Stomach (tissue), 9 donors: ENCODE data around the gene PLCH1. TPM values are rescaled to one million over a fixed set of nuclear protein-coding genes. Genes with fewer than 3 reads are reported as not detected.

Source experiments
- DNase-seq, 2 donors: peaks; one replicate each; pipeline versions ENCODE4 v3.0.0 to v3.0.0-alpha.2; 2013 to 2019
- H3K27ac ChIP-seq, 5 donors: fragments of 200-600 bp in 4 of 5; sonication (generic) in 4 of 5; one replicate each; pipeline ENCODE4 v1.5.1; 2013 to 2019; ENCODE audit warnings: mild to moderate bottlenecking in 1 of 5, moderate library complexity in 1 of 5
- H3K27me3 ChIP-seq, 3 donors: fragments of 200-600 bp; sonication (generic); one replicate each; pipeline ENCODE4 v1.5.1; 2017 to 2019; ENCODE audit warnings: mixed run types in 1 of 3
- H3K36me3 ChIP-seq, 4 donors: fragments of 200-600 bp; sonication (generic); 1 replicate in 3 of 4; 2 replicates in 1 of 4; pipeline ENCODE4 v1.5.1; 2016 to 2019
- H3K4me1 ChIP-seq, 4 donors: fragments of 200-600 bp; sonication (generic); one replicate each; pipeline ENCODE4 v1.5.1; 2016 to 2019
- H3K4me3 ChIP-seq, 4 donors: fragments of 200-600 bp; sonication (generic) in 3 of 4; one replicate each; pipeline ENCODE4 v1.5.1; 2016 to 2019; ENCODE audit warnings: mild to moderate bottlenecking in 1 of 4
- H3K9me3 ChIP-seq, 4 donors: fragments of 200-600 bp; sonication (generic); one replicate each; pipeline ENCODE4 v1.5.1; 2016 to 2019
- CTCF ChIP-seq, 7 experiments: fragments of 450-650 bp in 4 of 7; fragments of 200-600 bp in 3 of 7; sonication (generic) in 3 of 7; IDR thresholded peaks; one replicate each; pipeline ENCODE4 v1.5.1; 2016 to 2019; ENCODE audit warnings: antibody characterized with exemption in 7 of 7, control low read depth in 2 of 7, mild to moderate bottlenecking in 1 of 7
- EP300 ChIP-seq: sonication (generic); formaldehyde crosslinking; IDR thresholded peaks from one replicate; pipeline ENCODE4 v1.6.1; 2017; ENCODE audit warnings: antibody characterized with exemption
- POLR2A ChIP-seq, 4 donors: fragments of 450-650 bp; IDR thresholded peaks; one replicate each; pipeline ENCODE4 v1.6.1; 2016; ENCODE audit warnings: antibody characterized with exemption in 4 of 4, control low read depth in 2 of 4, mild to moderate bottlenecking in 1 of 4, moderate library complexity in 1 of 4
- POLR2AphosphoS5 ChIP-seq, 3 donors: sonication (generic); formaldehyde crosslinking; IDR thresholded peaks; one replicate each; pipeline ENCODE4 v1.6.1; 2016; ENCODE audit warnings: antibody characterized with exemption in 3 of 3
- WGBS, 5 donors: extraction: QIAGEN DNeasy Blood & Tissue Kit in 3 of 5; methylation state at CpG; one replicate each; pipeline versions ENCODE4 v1.1.5 to v1.1.7; 2013 to 2018; 5-methylcytosine and 5-hydroxymethylcytosine counted together
- intact Hi-C: fragments of 100-400 bp; cut with DNase I; formaldehyde crosslinking; loops from one replicate; pipeline ENCODE4 v1.15.1; 2023; ENCODE audit warnings: low total_unique reads
- polyA plus RNA-seq, 3 donors: library from polyadenylated mRNA; stranded (reverse); fragments of 200-250 nt; gene quantifications; one replicate each; pipeline ENCODE4 v1.2.3, GENCODE V29; 2013
- total RNA-seq, 5 donors: library from RNA; depleted of rRNA; stranded (reverse); fragments of >200 nt; gene quantifications; one replicate each; pipeline versions ENCODE4 v1.1.0 to v1.2.3, GENCODE V29; 2014 to 2016
- donor health status: healthy with polysubstance abuse.
- donor health status: Bipolar disorder and iron deficiency.
- donor health status: healthy.

The PLCH1 gene
- total and polyA plus RNA-seq, 8 donors = 0.75 to 18.8 (median 3.3) TPM

- no peaks in the 10 kb centered on the region for H3K36me3 ChIP-seq
- no peaks in the 10 kb centered on the region for H3K9me3 ChIP-seq
- 72 to 92% (median 76%) methylated on average over 2 of the region's 2 CpGs for WGBS, 5 donors
- no peak for DNase-seq
- H3K4me3 ChIP-seq = no peak overlapping the region
- no peaks in the 10 kb centered on the region for H3K27me3 ChIP-seq
- H3K4me1 ChIP-seq = no peaks in the 10 kb centered on the region
- TF ChIP-seq CTCF (IDR thresholded peaks at IDR 0.05) (no peak), EP300 (no peak), POLR2AphosphoS5 (IDR thresholded peaks at IDR 0.05) (no peak), POLR2A (IDR thresholded peaks at IDR 0.05) (no peak)
- intact Hi-C loops = loop anchor here (10.0 kb wide), 1 partner anchor 316 kb away; no protein-coding TSS in a partner anchor
- H3K27ac ChIP-seq = no peak overlapping the region
Measured at GRCh38 chr3:155388417-155388816, 356.5 kb downstream of the PLCH1 start.

- Histone ChIP-seq H3K4me1 (no peaks in the 10 kb centered on the region), H3K9me3 (no peaks in the 10 kb centered on the region), H3K4me3 (no peak overlapping the region), H3K27ac (no peak overlapping the region), H3K27me3 (no peaks in the 10 kb centered on the region), H3K36me3 (no peaks in the 10 kb centered on the region)
- intact Hi-C loops = loop anchor here (10.0 kb wide), 1 partner anchor 317 kb away; no protein-coding TSS in a partner anchor
- DNase-seq = no peak
- WGBS, 5 donors = 56 to 71% (median 66%) methylated on average over 3 of the region's 3 CpGs
- TF ChIP-seq EP300 (no peak), POLR2AphosphoS5 (IDR thresholded peaks at IDR 0.05) (no peak), POLR2A (IDR thresholded peaks at IDR 0.05) (no peak), CTCF (IDR thresholded peaks at IDR 0.05) (no peak)
Measured at GRCh38 chr3:155387571-155387970, 357.3 kb downstream of the PLCH1 start.

GRCh38 chr3:155386919-155387318, 358.0 kb downstream of the PLCH1 start:
- intact Hi-C loops = loop anchor here (10.0 kb wide), 1 partner anchor 318 kb away; no protein-coding TSS in a partner anchor

GRCh38 chr3:155385896-155386625, 358.8 kb downstream of the PLCH1 start:
- Histone ChIP-seq H3K4me1 (no peaks in the 10 kb centered on the region), H3K27ac (no peak overlapping the region), H3K36me3 (no peaks in the 10 kb centered on the region), H3K9me3 (no peaks in the 10 kb centered on the region), H3K4me3 (no peak overlapping the region), H3K27me3 (no peaks in the 10 kb centered on the region)
- DNase-seq = no peak
- WGBS, 5 donors = 70 to 89% (median 76%) methylated on average over 4 of the region's 4 CpGs
- intact Hi-C loops = loop anchor here (10.0 kb wide), 1 partner anchor 319 kb away; no protein-coding TSS in a partner anchor
- TF ChIP-seq CTCF (IDR thresholded peaks at IDR 0.05) (no peak), EP300 (no peak), POLR2AphosphoS5 (IDR thresholded peaks at IDR 0.05) (no peak), POLR2A (IDR thresholded peaks at IDR 0.05) (no peak)

More at GRCh38 chr3:155386919-155387318, 358.0 kb downstream of the PLCH1 start:
- DNase-seq = no peak
- Histone ChIP-seq H3K27me3 (no peaks in the 10 kb centered on the region), H3K4me1 (no peaks in the 10 kb centered on the region), H3K27ac (no peak overlapping the region), H3K4me3 (no peak overlapping the region), H3K9me3 (no peaks in the 10 kb centered on the region), H3K36me3 (no peaks in the 10 kb centered on the region)
- no peak for TF ChIP-seq POLR2A (IDR thresholded peaks at IDR 0.05)
- TF ChIP-seq CTCF (IDR thresholded peaks at IDR 0.05) = no peak
- TF ChIP-seq POLR2AphosphoS5 (IDR thresholded peaks at IDR 0.05) = no peak
- no peak for TF ChIP-seq EP300
- WGBS, 5 donors = 64 to 82% (median 78%) methylated on average over 8 of the region's 8 CpGs
